ENCODE data around the gene KCNAB2.

DNA sequence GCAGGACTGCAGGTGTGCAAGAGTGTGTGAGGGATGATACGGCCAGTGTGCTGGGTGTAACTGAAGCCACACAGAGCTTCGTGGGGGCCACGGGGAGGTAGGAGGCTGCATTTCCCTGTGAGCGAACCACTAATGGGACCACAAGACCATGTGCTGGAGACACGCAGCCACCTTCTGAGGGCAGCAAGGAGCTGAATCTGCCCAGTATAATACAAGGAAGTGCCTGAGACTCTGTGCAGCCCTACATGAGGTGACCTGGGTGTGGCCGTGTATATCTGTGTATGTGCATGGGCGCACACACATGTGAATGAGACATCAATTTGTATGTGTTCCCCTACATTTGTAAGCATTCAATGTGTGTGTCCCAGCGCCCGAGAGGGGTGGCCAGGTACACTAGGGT lies 83.6 kb downstream of the KCNAB2 start:
- TF ChIP-seq POLR2AphosphoS5 (IDR thresholded peaks at IDR 0.05; ENCODE audit: low read depth, low read length), result no peak
- no peak for TF ChIP-seq FOXM1 (IDR thresholded peaks at IDR 0.05; ENCODE audit: low read depth)
